Measurements from ENCODE around the gene GEMIN2. TPM values are rescaled to one million over a fixed set of nuclear protein-coding genes. Genes with fewer than 3 reads are reported as not detected.

GEMIN2 gene
- polyA plus RNA-seq, 1 experiment: 5.9 TPM

DNA sequence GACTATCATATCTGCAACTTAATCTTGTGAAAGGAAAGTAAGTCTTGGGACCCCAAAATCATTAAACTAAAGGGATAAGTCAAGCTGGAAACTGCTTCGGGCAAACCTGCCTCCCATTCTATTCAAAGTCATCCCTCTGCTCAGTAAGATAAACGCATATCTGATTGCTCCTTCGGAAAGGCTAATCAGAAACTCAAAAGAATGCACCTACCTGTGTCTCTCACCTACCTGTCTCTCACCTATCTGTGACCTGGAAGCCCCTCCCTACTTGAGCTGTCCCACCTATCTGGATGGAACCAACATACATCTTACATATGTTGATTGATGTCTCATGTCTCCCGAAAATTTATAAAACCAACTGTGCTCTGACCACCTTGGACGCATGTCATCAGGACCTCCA is 31.0 kb upstream of the GEMIN2 start:
- CTCF ChIA-PET: no interaction called here
- no peak for DNase-seq (ENCODE audit: low read depth)
- TF ChIP-seq, protein P1, sequence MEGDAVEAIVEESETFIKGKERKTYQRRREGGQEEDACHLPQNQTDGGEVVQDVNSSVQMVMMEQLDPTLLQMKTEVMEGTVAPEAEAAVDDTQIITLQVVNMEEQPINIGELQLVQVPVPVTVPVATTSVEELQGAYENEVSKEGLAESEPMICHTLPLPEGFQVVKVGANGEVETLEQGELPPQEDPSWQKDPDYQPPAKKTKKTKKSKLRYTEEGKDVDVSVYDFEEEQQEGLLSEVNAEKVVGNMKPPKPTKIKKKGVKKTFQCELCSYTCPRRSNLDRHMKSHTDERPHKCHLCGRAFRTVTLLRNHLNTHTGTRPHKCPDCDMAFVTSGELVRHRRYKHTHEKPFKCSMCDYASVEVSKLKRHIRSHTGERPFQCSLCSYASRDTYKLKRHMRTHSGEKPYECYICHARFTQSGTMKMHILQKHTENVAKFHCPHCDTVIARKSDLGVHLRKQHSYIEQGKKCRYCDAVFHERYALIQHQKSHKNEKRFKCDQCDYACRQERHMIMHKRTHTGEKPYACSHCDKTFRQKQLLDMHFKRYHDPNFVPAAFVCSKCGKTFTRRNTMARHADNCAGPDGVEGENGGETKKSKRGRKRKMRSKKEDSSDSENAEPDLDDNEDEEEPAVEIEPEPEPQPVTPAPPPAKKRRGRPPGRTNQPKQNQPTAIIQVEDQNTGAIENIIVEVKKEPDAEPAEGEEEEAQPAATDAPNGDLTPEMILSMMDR (IDR thresholded peaks at IDR 0.05; ENCODE audit: insufficient read depth, low read depth, low read length): no peak
- no peaks in the 10 kb centered on the region for H3K27me3 ChIP-seq (ENCODE audit: control insufficient read depth, insufficient read depth, low read length)
- peaks cover 12% of the 10 kb centered on the region for H3K36me3 ChIP-seq (ENCODE audit: control insufficient read depth, insufficient read depth, low read length)
- no peak overlapping the region for H3K4me3 ChIP-seq (ENCODE audit: low read depth, low read length)
- POLR2A ChIA-PET: no interaction called here

DNA sequence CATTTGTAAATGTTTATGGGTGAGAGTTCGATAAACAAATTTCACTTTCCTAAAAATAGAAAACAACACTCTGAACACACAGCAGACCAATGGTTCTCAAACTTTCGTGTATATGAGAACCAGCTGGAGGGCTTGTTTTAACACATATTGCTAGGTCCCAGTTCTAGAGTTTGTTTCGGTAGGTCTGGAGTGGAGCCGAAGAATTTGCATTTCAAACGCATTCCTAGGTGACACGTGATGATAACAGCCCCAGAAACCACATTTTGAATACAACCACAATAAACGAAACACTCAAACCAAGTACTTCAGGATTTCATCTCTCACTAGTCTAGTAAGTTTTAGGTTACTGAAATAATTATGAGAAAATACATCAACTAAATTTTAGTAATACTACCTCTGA is 28.2 kb upstream of the GEMIN2 start:
- H3K36me3 ChIP-seq (ENCODE audit: control insufficient read depth, insufficient read depth, low read length): peaks cover 15% of the 10 kb centered on the region
- POLR2A ChIA-PET: no interaction called here

DNA sequence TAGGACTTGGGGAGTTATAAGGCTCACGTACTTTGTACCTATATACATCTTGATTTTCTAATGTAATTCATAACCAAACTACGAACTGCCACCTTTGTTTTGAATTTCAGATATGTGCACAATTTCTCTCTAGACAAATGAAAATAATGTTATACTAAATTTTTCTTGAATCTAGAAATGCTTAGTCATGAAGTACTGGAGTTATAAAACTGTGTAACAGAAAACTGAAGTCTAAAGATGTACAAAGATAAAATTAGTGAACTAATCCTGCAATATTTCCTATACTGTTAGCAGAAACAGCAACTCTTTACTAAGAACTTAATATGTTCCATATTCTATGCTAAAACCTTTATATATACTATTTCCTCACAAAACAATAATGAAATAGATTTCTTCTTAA is 26.6 kb upstream of the GEMIN2 start:
- Histone ChIP-seq H3K4me3 (ENCODE audit: low read depth, low read length) (no peak overlapping the region), H3K27me3 (ENCODE audit: control insufficient read depth, insufficient read depth, low read length) (no peaks in the 10 kb centered on the region), H3K36me3 (ENCODE audit: control insufficient read depth, insufficient read depth, low read length) (peaks cover 15% of the 10 kb centered on the region)
- TF ChIP-seq, protein P1 (IDR thresholded peaks at IDR 0.05; ENCODE audit: insufficient read depth, low read depth, low read length): no peak
- DNase-seq (ENCODE audit: low read depth): no peak
- POLR2A ChIA-PET: no interaction called here
- CTCF ChIA-PET: interaction anchor here (1.2 kb wide), 1 partner anchor 13 kb away, joined by 3 read pairs; no protein-coding TSS in a partner anchor

More for the DNA sequence above, 28.2 kb upstream of the GEMIN2 start:
- Histone ChIP-seq H3K27me3 (ENCODE audit: control insufficient read depth, insufficient read depth, low read length) (no peaks in the 10 kb centered on the region), H3K4me3 (ENCODE audit: low read depth, low read length) (no peak overlapping the region)
- TF ChIP-seq, protein P1 (IDR thresholded peaks at IDR 0.05; ENCODE audit: insufficient read depth, low read depth, low read length): no peak
- no peak for DNase-seq (ENCODE audit: low read depth)
- CTCF ChIA-PET: interaction anchor here (1.2 kb wide), 1 partner anchor 15 kb away, joined by 3 read pairs; no protein-coding TSS in a partner anchor

DNA sequence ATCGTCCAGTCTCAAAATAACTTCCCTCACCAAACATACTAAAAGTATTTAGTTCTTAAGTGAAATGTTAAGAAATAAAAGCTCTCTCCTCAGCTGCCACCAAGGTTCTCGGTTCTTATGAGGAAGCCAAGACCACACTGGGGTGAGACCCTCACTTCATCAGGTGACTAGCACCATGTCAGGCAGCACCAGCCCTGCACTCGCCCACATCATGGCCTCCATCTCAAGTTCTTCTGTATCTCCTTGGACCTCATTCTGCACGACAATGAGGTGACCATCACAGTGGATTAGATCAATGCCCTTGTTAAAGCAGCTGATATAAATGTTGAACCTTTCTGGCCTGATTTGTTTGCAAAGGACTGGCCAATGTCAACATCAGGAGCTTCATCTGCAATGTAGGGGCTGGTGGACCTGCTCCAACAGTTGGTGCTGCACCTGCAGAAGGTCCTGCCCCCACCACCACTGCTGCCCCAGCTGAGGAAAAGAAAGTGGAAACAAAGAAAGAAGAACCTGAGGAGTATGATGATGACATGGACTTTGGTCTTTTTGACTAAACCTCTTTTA is 23.5 kb upstream of the GEMIN2 start:
- TF ChIP-seq, protein P1 (IDR thresholded peaks at IDR 0.05; ENCODE audit: insufficient read depth, low read depth, low read length): no peak
- ChIA-PET CTCF (interaction anchor here (0.6 to 1.1 kb wide), 2 partner anchors 25 to 41 kb away, joined by 3 to 6 read pairs; no protein-coding TSS in a partner anchor), POLR2A (no interaction called here)
- peaks cover 13% of the 10 kb centered on the region for H3K36me3 ChIP-seq (ENCODE audit: control insufficient read depth, insufficient read depth, low read length)
- no peak for DNase-seq (ENCODE audit: low read depth)
- H3K27me3 ChIP-seq (ENCODE audit: control insufficient read depth, insufficient read depth, low read length): no peaks in the 10 kb centered on the region
- H3K4me3 ChIP-seq (ENCODE audit: low read depth, low read length): no peak overlapping the region

DNA sequence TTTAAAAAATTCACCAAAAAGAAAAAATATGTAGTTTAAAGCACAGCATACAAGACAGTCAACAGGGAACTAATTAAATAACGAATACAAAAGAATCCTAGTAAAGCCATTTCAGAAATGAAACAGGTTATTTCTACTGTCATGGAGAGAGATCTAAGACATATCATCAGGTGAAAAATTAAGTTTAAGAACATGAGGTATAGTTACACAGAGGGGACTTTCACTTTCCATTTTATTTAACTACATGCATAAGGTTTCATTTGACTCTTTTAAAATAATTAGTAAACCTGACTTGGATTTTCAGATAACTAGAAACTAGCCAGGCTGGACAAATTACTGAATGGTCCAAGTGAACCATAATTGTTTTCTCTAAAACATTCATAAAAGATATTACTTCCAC is 22.4 kb upstream of the GEMIN2 start:
- Histone ChIP-seq H3K27me3 (ENCODE audit: control insufficient read depth, insufficient read depth, low read length) (no peaks in the 10 kb centered on the region), H3K36me3 (ENCODE audit: control insufficient read depth, insufficient read depth, low read length) (peaks cover 13% of the 10 kb centered on the region), H3K4me3 (ENCODE audit: low read depth, low read length) (no peak overlapping the region)
- ChIA-PET POLR2A (no interaction called here), CTCF (no interaction called here)
- TF ChIP-seq, protein P1 (IDR thresholded peaks at IDR 0.05; ENCODE audit: insufficient read depth, low read depth, low read length): no peak
- no peak for DNase-seq (ENCODE audit: low read depth)
